ENCODE results near the gene ART1. TPM values are rescaled to one million over a fixed set of nuclear protein-coding genes. Genes with fewer than 3 reads are reported as not detected.

ART1 gene
- total and polyA plus RNA-seq, 12 donors, result 0.03 to 2.8 (median 1.2) TPM; not detected in 3

- Histone ChIP-seq H3K27ac (no peak overlapping the region), H3K9me3 (no peaks in the 10 kb centered on the region), H3K27me3 (peaks cover 0 to 10% (median 0%) of the 10 kb centered on the region in 7 donors), H3K4me3 (no peak overlapping the region), H3K4me1 (no peaks in the 10 kb centered on the region), H3K36me3 (no peaks in the 10 kb centered on the region)
- no peak for TF ChIP-seq CTCF (IDR thresholded peaks at IDR 0.05)
- ATAC-seq, result no peak
- no peak for DNase-seq
- intact Hi-C loops (cut with DNase I), result no loop called here
- 92 to 93% methylated on average over 8 of the region's 8 CpGs for WGBS, 2 donors
These were observed 13.3 kb downstream of the ART1 start for GRCh38 chr11:3658252-3658651.

DNA sequence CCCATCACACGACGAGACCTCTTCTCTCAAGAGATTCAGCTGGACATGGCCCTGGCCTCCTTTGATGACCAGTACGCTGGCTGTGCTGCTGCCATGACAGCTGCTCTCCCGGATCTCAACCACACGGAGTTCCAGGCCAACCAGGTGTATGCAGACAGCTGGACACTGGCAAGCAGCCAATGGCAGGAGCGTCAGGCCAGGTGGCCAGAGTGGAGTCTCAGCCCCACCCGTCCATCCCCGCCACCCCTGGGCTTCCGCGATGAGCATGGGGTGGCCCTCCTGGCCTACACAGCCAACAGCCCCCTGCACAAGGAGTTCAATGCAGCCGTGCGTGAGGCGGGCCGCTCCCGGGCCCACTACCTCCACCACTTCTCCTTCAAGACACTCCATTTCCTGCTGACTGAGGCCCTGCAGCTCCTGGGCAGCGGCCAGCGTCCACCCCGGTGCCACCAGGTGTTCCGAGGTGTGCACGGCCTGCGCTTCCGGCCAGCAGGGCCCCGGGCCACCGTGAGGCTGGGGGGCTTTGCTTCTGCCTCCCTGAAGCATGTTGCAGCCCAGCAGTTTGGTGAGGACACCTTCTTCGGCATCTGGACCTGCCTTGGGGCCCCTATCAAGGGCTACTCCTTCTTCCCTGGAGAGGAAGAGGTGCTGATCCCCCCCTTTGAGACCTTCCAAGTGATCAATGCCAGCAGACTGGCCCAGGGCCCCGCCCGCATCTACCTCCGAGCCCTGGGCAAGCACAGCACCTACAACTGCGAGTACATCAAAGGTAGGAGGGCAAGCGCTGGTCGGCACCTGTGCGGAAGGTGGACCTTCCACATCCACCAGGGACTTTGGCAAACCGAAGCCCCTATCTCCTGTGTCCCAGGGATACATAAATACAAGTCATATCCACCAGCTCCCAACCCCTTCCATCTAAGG, 14.9 kb downstream of the ART1 start:
- intact Hi-C loops (cut with DNase I), result no loop called here
- no peaks in the 10 kb centered on the region for H3K4me1 ChIP-seq
- ATAC-seq (peak in 2 of 8 donors; percentile 11 to 32), DNase-seq (no peak)
- peaks cover 0 to 6% (median 0%) of the 10 kb centered on the region in 9 donors for H3K36me3 ChIP-seq
- TF ChIP-seq CTCF (IDR thresholded peaks at IDR 0.05), result no peak
- no peak overlapping the region for H3K4me3 ChIP-seq
- 92% methylated on average over 32 to 33 of the region's 33 CpGs for WGBS, 2 donors
- H3K27ac ChIP-seq, result no peak overlapping the region
- H3K9me3 ChIP-seq, result no peaks in the 10 kb centered on the region
- H3K27me3 ChIP-seq, result peaks cover 0 to 10% (median 0%) of the 10 kb centered on the region in 7 donors

DNA sequence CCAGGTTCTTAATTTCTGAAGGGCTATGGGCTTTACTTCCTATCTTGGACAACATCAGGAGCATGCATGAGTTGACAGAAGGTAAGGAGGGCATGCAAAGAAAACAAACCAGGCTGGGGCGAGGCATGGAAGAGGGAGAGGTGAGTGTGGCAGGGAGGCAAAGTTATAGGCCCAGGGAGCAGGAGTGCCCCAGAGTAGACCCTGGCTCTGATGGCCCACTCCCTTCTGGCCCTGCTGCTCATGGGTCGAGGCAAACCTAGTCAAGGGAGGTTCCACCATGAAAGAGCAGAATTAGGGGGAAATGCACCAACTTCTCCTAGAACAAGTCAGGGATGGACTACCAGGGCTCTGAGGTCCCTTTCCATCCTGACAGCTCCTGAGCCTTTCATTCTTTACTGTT, 16.0 kb downstream of the ART1 start:
- 92 to 97% methylated on average over 2 of the region's 2 CpGs for WGBS, 2 donors

GRCh38 chr11:3662856-3663255, 17.9 kb downstream of the ART1 start:
- H3K4me1 ChIP-seq, result peaks cover 0 to 8% (median 0%) of the 10 kb centered on the region in 9 donors
- H3K9me3 ChIP-seq, result no peaks in the 10 kb centered on the region
- ATAC-seq (no peak), DNase-seq (no peak)
- no peak for TF ChIP-seq CTCF (IDR thresholded peaks at IDR 0.05)
- H3K4me3 ChIP-seq, result no peak overlapping the region
- intact Hi-C loops (cut with DNase I), result no loop called here
- H3K36me3 ChIP-seq, result peaks cover 0 to 36% (median 4%) of the 10 kb centered on the region in 9 donors
- no peaks in the 10 kb centered on the region for H3K27me3 ChIP-seq
- no peak overlapping the region for H3K27ac ChIP-seq

More for the DNA sequence above, 16.0 kb downstream of the ART1 start:
- Histone ChIP-seq H3K9me3 (no peaks in the 10 kb centered on the region), H3K27me3 (peaks cover 0 to 10% (median 0%) of the 10 kb centered on the region in 7 donors), H3K4me3 (no peak overlapping the region), H3K4me1 (peaks cover 0 to 6% (median 0%) of the 10 kb centered on the region in 9 donors), H3K36me3 (peaks cover 0 to 18% (median 0%) of the 10 kb centered on the region in 9 donors), H3K27ac (no peak overlapping the region)
- no peak for TF ChIP-seq CTCF (IDR thresholded peaks at IDR 0.05)
- DNase-seq (no peak), ATAC-seq (no peak)
- intact Hi-C loops (cut with DNase I), result no loop called here

Measured in heart right ventricle (tissue), 16 donors.